ENCODE results near the gene BOD1.

GRCh38 chr5:173629628-173630027 lies 13.2 kb upstream of the BOD1 start:
- TF ChIP-seq CTCF (IDR thresholded peaks at IDR 0.05 in 2 of 3, conservative IDR thresholded peaks at IDR 0.05 in 1 of 3; ENCODE audit: control insufficient read depth in 2 of 3, extremely low read depth in 1 of 3, insufficient read depth in 1 of 3, low read depth in 3 of 3, low read length in 3 of 3): peak; percentile 39 to 57 (median 54)
- TF ChIP-seq MAX (IDR thresholded peaks at IDR 0.05; ENCODE audit: low read depth, low read length): no peak
- no peak for TF ChIP-seq ETV6 (conservative IDR thresholded peaks at IDR 0.05 in 1 of 2, IDR thresholded peaks at IDR 0.05 in 1 of 2; ENCODE audit: borderline replicate concordance in 1 of 2, low read depth in 1 of 2)
- TF ChIP-seq SP1 (IDR thresholded peaks at IDR 0.05; ENCODE audit: low read depth, low read length): no peak
- TF ChIP-seq EP300 (IDR thresholded peaks at IDR 0.05; ENCODE audit: borderline replicate concordance in 1 of 2, control insufficient read depth in 1 of 2, low read depth in 2 of 2, low read length in 2 of 2): no peak
- TF ChIP-seq RFX5 (IDR thresholded peaks at IDR 0.05; ENCODE audit: low read depth, low read length): no peak
- TF ChIP-seq POLR2AphosphoS5 (IDR thresholded peaks at IDR 0.05; ENCODE audit: low read length): no peak
- TF ChIP-seq MYC (IDR thresholded peaks at IDR 0.05; ENCODE audit: insufficient read depth, insufficient read length, insufficient replicate concordance, low read length, severe bottlenecking): no peak
- TF ChIP-seq REST (IDR thresholded peaks at IDR 0.05; ENCODE audit: low read depth, low read length): no peak
- no peak for TF ChIP-seq USF2 (IDR thresholded peaks at IDR 0.05; ENCODE audit: borderline replicate concordance, low read depth, low read length)
- TF ChIP-seq ZBTB33 (IDR thresholded peaks at IDR 0.05): no peak
- TF ChIP-seq BHLHE40 (IDR thresholded peaks at IDR 0.05; ENCODE audit: borderline replicate concordance in 1 of 2, low read depth in 2 of 2, low read length in 1 of 2): no peak
- TF ChIP-seq GATAD2B (conservative IDR thresholded peaks at IDR 0.05; ENCODE audit: low read depth): no peak
- TF ChIP-seq CEBPZ (IDR thresholded peaks at IDR 0.05; ENCODE audit: low read depth, low read length): no peak

All from GM12878 (cell line).